ENCODE data around the gene CYTH3.
A peak's percentile ranks its signal among the peaks of the same experiment; 100 is the strongest.
"Not testable (repeated sequence)": the region's sequence is repeated elsewhere in the genome, so short reads cannot be mapped to it uniquely, and the experiment has no call there.

The CYTH3 gene

GRCh38 chr7:6228361-6229229 is 43.8 kb downstream of the CYTH3 start:
- peak; percentile 15 to 36 (median 18) for DNase-seq

- DNase-seq: no peak
Measured at GRCh38 chr7:6227294-6227846, 45.1 kb downstream of the CYTH3 start.

GRCh38 chr7:6226194-6226799 is 46.1 kb downstream of the CYTH3 start:
- peak in 1 of 3 donors; percentile 20 for DNase-seq

- DNase-seq: not testable (repeated sequence)
Measured at GRCh38 chr7:6223411-6223810, 49.0 kb downstream of the CYTH3 start.

- not testable (repeated sequence) for DNase-seq
Measured at GRCh38 chr7:6223010-6223409, 49.4 kb downstream of the CYTH3 start.

GRCh38 chr7:6221340-6222319 is 50.8 kb downstream of the CYTH3 start:
- DNase-seq: peak; percentile 57 to 84 (median 82)

GRCh38 chr7:6218329-6218728 is 54.1 kb downstream of the CYTH3 start:
- DNase-seq: peak; percentile 15 to 45 (median 42)

GRCh38 chr7:6212008-6212407 is 60.4 kb downstream of the CYTH3 start:
- DNase-seq: no peak

- DNase-seq: no peak
Measured at GRCh38 chr7:6210621-6211372, 61.6 kb downstream of the CYTH3 start.

- DNase-seq: no peak
Measured at GRCh38 chr7:6209340-6209739, 63.1 kb downstream of the CYTH3 start.

GRCh38 chr7:6208573-6209328 is 63.7 kb downstream of the CYTH3 start:
- DNase-seq: no peak

GRCh38 chr7:6205971-6206660 is 66.3 kb downstream of the CYTH3 start:
- DNase-seq: no peak

- DNase-seq: no peak
Measured at GRCh38 chr7:6203381-6203780, 69.0 kb downstream of the CYTH3 start.

- DNase-seq: no peak
Measured at GRCh38 chr7:6202117-6202516, 70.3 kb downstream of the CYTH3 start.

GRCh38 chr7:6200971-6201370 is 71.5 kb downstream of the CYTH3 start:
- DNase-seq: no peak

GRCh38 chr7:6198689-6199595 is 73.5 kb downstream of the CYTH3 start:
- DNase-seq: no peak

GRCh38 chr7:6197801-6198551 is 74.4 kb downstream of the CYTH3 start:
- no peak for DNase-seq

GRCh38 chr7:6193709-6194108 is 78.7 kb downstream of the CYTH3 start:
- no peak for DNase-seq

- not testable (repeated sequence) for DNase-seq
Measured at GRCh38 chr7:6190563-6190962, 81.9 kb downstream of the CYTH3 start.
